ENCODE measurements around the gene ZBTB2. TPM values are rescaled to one million over a fixed set of nuclear protein-coding genes. Genes with fewer than 3 reads are reported as not detected.

Gene ZBTB2
- total RNA-seq = 10 to 100 TPM; 26.8 to 28.2 TPM

GRCh38 chr6:151391471-151392413 is at the start of gene ZBTB2:
Gene ZBTB2 (minus strand): TSS chr6:151391559. CDS start chr6:151373637, 17,922 bp downstream.
- peaks cover 34% of the 10 kb centered on the region for H3K36me3 Mint-ChIP-seq
- peak within 1 kb of the TSS; percentile 96 for H3K27ac Mint-ChIP-seq
- peaks cover 52% of the 10 kb centered on the region for H3K4me1 Mint-ChIP-seq
- H3K4me3 Mint-ChIP-seq = peak within 1 kb of the TSS; percentile 95
- peak; percentile 76 for DNase-seq
- peaks cover 3% of the 10 kb centered on the region for H3K27me3 Mint-ChIP-seq
- no peaks in the 10 kb centered on the region for H3K9me3 Mint-ChIP-seq

- DNase-seq = no peak
- H3K9me3 Mint-ChIP-seq = no peaks in the 10 kb centered on the region
- no peak overlapping the region for H3K4me3 Mint-ChIP-seq
- no peaks in the 10 kb centered on the region for H3K27me3 Mint-ChIP-seq
- peaks cover 5% of the 10 kb centered on the region for H3K36me3 Mint-ChIP-seq
- peaks cover 26% of the 10 kb centered on the region for H3K4me1 Mint-ChIP-seq
- H3K27ac Mint-ChIP-seq = no peak overlapping the region
Observed at GRCh38 chr6:151440930-151441329, 49.6 kb upstream of the ZBTB2 start.

GRCh38 chr6:151440498-151440897 is 49.1 kb upstream of the ZBTB2 start:
- H3K27ac Mint-ChIP-seq = no peak overlapping the region
- no peaks in the 10 kb centered on the region for H3K27me3 Mint-ChIP-seq
- H3K9me3 Mint-ChIP-seq = no peaks in the 10 kb centered on the region
- no peak for DNase-seq
- peaks cover 24% of the 10 kb centered on the region for H3K4me1 Mint-ChIP-seq
- H3K36me3 Mint-ChIP-seq = peaks cover 5% of the 10 kb centered on the region
- no peak overlapping the region for H3K4me3 Mint-ChIP-seq

GRCh38 chr6:151437401-151437800 is 46.0 kb upstream of the ZBTB2 start:
- H3K4me3 Mint-ChIP-seq = no peak overlapping the region
- peaks cover 22% of the 10 kb centered on the region for H3K4me1 Mint-ChIP-seq
- peaks cover 7% of the 10 kb centered on the region for H3K36me3 Mint-ChIP-seq
- H3K9me3 Mint-ChIP-seq = no peaks in the 10 kb centered on the region
- no peak for DNase-seq
- no peaks in the 10 kb centered on the region for H3K27me3 Mint-ChIP-seq
- no peak overlapping the region for H3K27ac Mint-ChIP-seq

- no peak overlapping the region for H3K27ac Mint-ChIP-seq
- H3K4me3 Mint-ChIP-seq = no peak overlapping the region
- DNase-seq = no peak
- H3K27me3 Mint-ChIP-seq = no peaks in the 10 kb centered on the region
- H3K4me1 Mint-ChIP-seq = peaks cover 20% of the 10 kb centered on the region
- H3K9me3 Mint-ChIP-seq = no peaks in the 10 kb centered on the region
- H3K36me3 Mint-ChIP-seq = peaks cover 8% of the 10 kb centered on the region
Observed at GRCh38 chr6:151436802-151437201, 45.4 kb upstream of the ZBTB2 start.

- Mint-ChIP-seq H3K27me3 (no peaks in the 10 kb centered on the region), H3K36me3 (peaks cover 8% of the 10 kb centered on the region), H3K27ac (no peak overlapping the region), H3K4me1 (peaks cover 16% of the 10 kb centered on the region), H3K9me3 (no peaks in the 10 kb centered on the region), H3K4me3 (no peak overlapping the region)
- DNase-seq = no peak
Observed at GRCh38 chr6:151436300-151436699, 44.9 kb upstream of the ZBTB2 start.

GRCh38 chr6:151434369-151434768 is 43.0 kb upstream of the ZBTB2 start:
- H3K9me3 Mint-ChIP-seq = no peaks in the 10 kb centered on the region
- DNase-seq = no peak
- H3K36me3 Mint-ChIP-seq = peaks cover 10% of the 10 kb centered on the region
- no peaks in the 10 kb centered on the region for H3K27me3 Mint-ChIP-seq
- H3K4me3 Mint-ChIP-seq = no peak overlapping the region
- H3K27ac Mint-ChIP-seq = no peak overlapping the region
- H3K4me1 Mint-ChIP-seq = peaks cover 7% of the 10 kb centered on the region

- no peak overlapping the region for H3K4me3 Mint-ChIP-seq
- DNase-seq = no peak
- H3K4me1 Mint-ChIP-seq = peaks cover 7% of the 10 kb centered on the region
- peaks cover 10% of the 10 kb centered on the region for H3K36me3 Mint-ChIP-seq
- no peaks in the 10 kb centered on the region for H3K27me3 Mint-ChIP-seq
- no peak overlapping the region for H3K27ac Mint-ChIP-seq
- H3K9me3 Mint-ChIP-seq = no peaks in the 10 kb centered on the region
Observed at GRCh38 chr6:151432651-151433050, 41.3 kb upstream of the ZBTB2 start.

- no peaks in the 10 kb centered on the region for H3K27me3 Mint-ChIP-seq
- no peak overlapping the region for H3K27ac Mint-ChIP-seq
- H3K4me1 Mint-ChIP-seq = peaks cover under 1% of the 10 kb centered on the region
- no peaks in the 10 kb centered on the region for H3K9me3 Mint-ChIP-seq
- H3K36me3 Mint-ChIP-seq = peaks cover 12% of the 10 kb centered on the region
- no peak overlapping the region for H3K4me3 Mint-ChIP-seq
- no peak for DNase-seq
Observed at GRCh38 chr6:151431337-151431736, 40.0 kb upstream of the ZBTB2 start.

- DNase-seq = no peak
- Mint-ChIP-seq H3K27ac (no peak overlapping the region), H3K27me3 (no peaks in the 10 kb centered on the region), H3K9me3 (no peaks in the 10 kb centered on the region), H3K36me3 (peaks cover 15% of the 10 kb centered on the region), H3K4me1 (no peaks in the 10 kb centered on the region), H3K4me3 (no peak overlapping the region)
Observed at GRCh38 chr6:151430886-151431285, 39.5 kb upstream of the ZBTB2 start.

- H3K36me3 Mint-ChIP-seq = peaks cover 23% of the 10 kb centered on the region
- no peaks in the 10 kb centered on the region for H3K27me3 Mint-ChIP-seq
Observed at GRCh38 chr6:151428093-151428735, 36.9 kb upstream of the ZBTB2 start.

GRCh38 chr6:151425561-151425960 is 34.2 kb upstream of the ZBTB2 start:
- H3K36me3 Mint-ChIP-seq = peaks cover 19% of the 10 kb centered on the region
- no peaks in the 10 kb centered on the region for H3K9me3 Mint-ChIP-seq
- H3K27ac Mint-ChIP-seq = no peak overlapping the region
- no peak overlapping the region for H3K4me3 Mint-ChIP-seq
- DNase-seq = no peak
- no peaks in the 10 kb centered on the region for H3K27me3 Mint-ChIP-seq
- no peaks in the 10 kb centered on the region for H3K4me1 Mint-ChIP-seq

More at GRCh38 chr6:151428093-151428735, 36.9 kb upstream of the ZBTB2 start:
- no peak for DNase-seq
- H3K4me1 Mint-ChIP-seq = no peaks in the 10 kb centered on the region
- H3K9me3 Mint-ChIP-seq = no peaks in the 10 kb centered on the region
- H3K4me3 Mint-ChIP-seq = no peak overlapping the region
- no peak overlapping the region for H3K27ac Mint-ChIP-seq

- H3K36me3 Mint-ChIP-seq = peaks cover 20% of the 10 kb centered on the region
- no peak for DNase-seq
- H3K4me1 Mint-ChIP-seq = no peaks in the 10 kb centered on the region
- H3K27ac Mint-ChIP-seq = no peak overlapping the region
- no peaks in the 10 kb centered on the region for H3K9me3 Mint-ChIP-seq
- H3K27me3 Mint-ChIP-seq = no peaks in the 10 kb centered on the region
- no peak overlapping the region for H3K4me3 Mint-ChIP-seq
Observed at GRCh38 chr6:151422981-151423380, 31.6 kb upstream of the ZBTB2 start.

GRCh38 chr6:151417477-151417876 is 26.1 kb upstream of the ZBTB2 start:
- Mint-ChIP-seq H3K4me3 (no peak overlapping the region), H3K27ac (no peak overlapping the region), H3K4me1 (peaks cover 10% of the 10 kb centered on the region), H3K36me3 (peaks cover 47% of the 10 kb centered on the region), H3K27me3 (no peaks in the 10 kb centered on the region), H3K9me3 (peaks cover 10% of the 10 kb centered on the region)
- no peak for DNase-seq

GRCh38 chr6:151414641-151415260 is 23.4 kb upstream of the ZBTB2 start:
- peaks cover 10% of the 10 kb centered on the region for H3K4me1 Mint-ChIP-seq
- no peak overlapping the region for H3K4me3 Mint-ChIP-seq
- no peak for DNase-seq
- peaks cover 56% of the 10 kb centered on the region for H3K36me3 Mint-ChIP-seq
- H3K27ac Mint-ChIP-seq = no peak overlapping the region
- H3K27me3 Mint-ChIP-seq = no peaks in the 10 kb centered on the region
- peaks cover 10% of the 10 kb centered on the region for H3K9me3 Mint-ChIP-seq

Measured in activated naive CD8-positive, alpha-beta T cell treated with anti-CD3 and anti-CD28 coated beads for 36 hours (primary cell).